GM12874 (cell line): ENCODE measurements around the gene PHOSPHO1.

Experiments used
- TF ChIP-seq, protein P1 (sequence below): IDR thresholded peaks from 2 replicates; pipeline ENCODE4 v1.5.1; 2011; ENCODE audit warnings: low read depth, mild to moderate bottlenecking, control low read depth, low read length, moderate library complexity; ENCODE audit not compliant: insufficient read depth

Gene PHOSPHO1

DNA sequence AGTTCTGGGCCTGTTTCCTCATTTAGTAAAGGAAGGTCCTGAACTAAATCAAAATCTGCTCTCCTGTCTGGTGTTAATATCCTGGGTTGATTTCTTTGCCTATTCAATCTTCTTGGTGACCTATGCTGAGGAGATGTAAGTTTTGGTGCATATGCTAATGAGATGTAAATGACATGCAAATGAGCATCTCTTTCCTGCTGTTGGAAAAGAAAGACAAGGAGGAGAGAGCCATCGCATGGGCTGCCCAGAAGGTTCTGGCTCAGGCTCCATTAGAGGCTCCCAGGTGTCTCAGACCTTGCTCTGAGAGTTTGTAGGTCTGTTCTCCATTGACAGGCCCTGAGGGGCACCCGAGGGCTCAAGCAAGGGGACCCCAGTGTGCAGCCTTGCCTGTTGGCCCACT, 16.7 kb downstream of the PHOSPHO1 start:
- TF ChIP-seq, protein P1, sequence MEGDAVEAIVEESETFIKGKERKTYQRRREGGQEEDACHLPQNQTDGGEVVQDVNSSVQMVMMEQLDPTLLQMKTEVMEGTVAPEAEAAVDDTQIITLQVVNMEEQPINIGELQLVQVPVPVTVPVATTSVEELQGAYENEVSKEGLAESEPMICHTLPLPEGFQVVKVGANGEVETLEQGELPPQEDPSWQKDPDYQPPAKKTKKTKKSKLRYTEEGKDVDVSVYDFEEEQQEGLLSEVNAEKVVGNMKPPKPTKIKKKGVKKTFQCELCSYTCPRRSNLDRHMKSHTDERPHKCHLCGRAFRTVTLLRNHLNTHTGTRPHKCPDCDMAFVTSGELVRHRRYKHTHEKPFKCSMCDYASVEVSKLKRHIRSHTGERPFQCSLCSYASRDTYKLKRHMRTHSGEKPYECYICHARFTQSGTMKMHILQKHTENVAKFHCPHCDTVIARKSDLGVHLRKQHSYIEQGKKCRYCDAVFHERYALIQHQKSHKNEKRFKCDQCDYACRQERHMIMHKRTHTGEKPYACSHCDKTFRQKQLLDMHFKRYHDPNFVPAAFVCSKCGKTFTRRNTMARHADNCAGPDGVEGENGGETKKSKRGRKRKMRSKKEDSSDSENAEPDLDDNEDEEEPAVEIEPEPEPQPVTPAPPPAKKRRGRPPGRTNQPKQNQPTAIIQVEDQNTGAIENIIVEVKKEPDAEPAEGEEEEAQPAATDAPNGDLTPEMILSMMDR = no peak

DNA sequence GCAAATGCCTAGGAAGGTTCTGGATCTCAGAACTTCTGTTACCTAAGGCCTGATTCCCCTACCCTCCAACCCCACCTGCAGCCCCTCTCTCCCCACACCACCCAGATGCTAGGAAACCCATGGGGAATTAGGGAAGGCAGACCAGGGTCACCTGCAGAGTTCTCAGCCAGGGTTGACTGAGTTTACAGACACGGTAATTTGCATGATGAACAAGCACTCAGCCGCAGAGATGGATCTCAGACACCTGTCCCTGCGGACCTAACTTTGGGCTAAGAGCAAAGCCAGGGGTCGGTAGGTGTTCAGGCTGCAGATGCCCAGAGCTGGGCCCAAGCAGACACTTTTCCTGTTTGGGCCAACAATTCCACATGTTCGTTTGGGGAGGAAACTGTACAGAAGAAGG, 17.2 kb downstream of the PHOSPHO1 start:
- TF ChIP-seq, protein P1 = no peak

GRCh38 chr17:49210158-49211029, 20.2 kb downstream of the PHOSPHO1 start, which contains the start of the genes ABI3 and GNGT2:
ABI3 (plus strand) TSS chr17:49210707; CDS start chr17:49210725, 18 bp downstream.
GNGT2 (minus strand) TSS chr17:49210574; CDS start chr17:49207422, 3,152 bp downstream.
- TF ChIP-seq, protein P1 = no peak

- TF ChIP-seq, protein P1 = no peak
Measured at GRCh38 chr17:49209061-49209571, 21.5 kb downstream of the PHOSPHO1 start.

DNA sequence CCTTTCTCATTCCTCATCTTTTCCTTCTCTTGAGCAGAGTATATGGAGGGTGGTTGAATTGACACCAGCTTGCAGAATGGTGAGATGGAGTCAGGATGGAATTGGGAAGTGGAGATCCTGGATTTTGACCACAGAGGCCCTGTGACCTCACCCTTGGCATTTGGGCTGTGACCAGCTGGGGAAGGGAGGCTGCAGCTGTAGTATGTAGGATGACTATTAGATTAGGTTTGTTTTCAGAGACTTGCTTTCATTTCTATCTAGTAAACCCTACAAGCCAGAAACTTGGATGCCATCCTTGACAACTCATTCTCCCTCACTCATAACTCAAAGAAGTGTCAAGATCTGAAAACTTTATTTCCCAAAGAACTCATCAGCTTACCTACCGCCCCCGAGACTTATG, 26.1 kb downstream of the PHOSPHO1 start:
- TF ChIP-seq, protein P1 = no peak

GRCh38 chr17:49203796-49204195, 26.8 kb downstream of the PHOSPHO1 start:
- TF ChIP-seq, protein P1 = no peak

- TF ChIP-seq, protein P1 = no peak
Measured at GRCh38 chr17:49201481-49201927, 29.1 kb downstream of the PHOSPHO1 start.
